ENCODE results near the gene RSRC1.

Gene RSRC1

GRCh38 chr3:158128755-158129154 is 18.9 kb downstream of the RSRC1 start:
- no peaks in the 10 kb centered on the region for H3K27me3 ChIP-seq (ENCODE audit: insufficient read depth, low read length)
- peaks cover 61% of the 10 kb centered on the region for H3K36me3 ChIP-seq (ENCODE audit: insufficient read depth, low read length)
- H2AFZ ChIP-seq (ENCODE audit: low read length, unreplicated experiment) = no peak overlapping the region
- H3K4me3 ChIP-seq (ENCODE audit: low read depth, low read length) = no peak overlapping the region
- peaks cover 10% of the 10 kb centered on the region for H3K4me1 ChIP-seq (ENCODE audit: control insufficient read depth, insufficient read depth, low read length, unreplicated experiment)
- no peak overlapping the region for H3K27ac ChIP-seq (ENCODE audit: low read depth, low read length)
- peaks cover 35% of the 10 kb centered on the region for H3K79me2 ChIP-seq (ENCODE audit: control insufficient read depth, insufficient read depth, low read length, unreplicated experiment)

- Histone ChIP-seq H3K4me1 (ENCODE audit: control insufficient read depth, insufficient read depth, low read length, unreplicated experiment) (peaks cover 4% of the 10 kb centered on the region), H3K79me2 (ENCODE audit: control insufficient read depth, insufficient read depth, low read length, unreplicated experiment) (peaks cover 16% of the 10 kb centered on the region), H2AFZ (ENCODE audit: low read length, unreplicated experiment) (no peak overlapping the region), H3K27me3 (ENCODE audit: insufficient read depth, low read length) (no peaks in the 10 kb centered on the region), H3K27ac (ENCODE audit: low read depth, low read length) (no peak overlapping the region), H3K4me3 (ENCODE audit: low read depth, low read length) (no peak overlapping the region), H3K36me3 (ENCODE audit: insufficient read depth, low read length) (peaks cover 19% of the 10 kb centered on the region)
These were observed 24.5 kb downstream of the RSRC1 start for GRCh38 chr3:158134363-158134762.

GRCh38 chr3:158140396-158140795 is 30.5 kb downstream of the RSRC1 start:
- Histone ChIP-seq H3K36me3 (ENCODE audit: insufficient read depth, low read length) (peaks cover 18% of the 10 kb centered on the region; the same call in 1 of the 2 replicates), H3K27ac (ENCODE audit: low read depth, low read length) (no peak overlapping the region), H2AFZ (ENCODE audit: low read length, unreplicated experiment) (no peak overlapping the region), H3K79me2 (ENCODE audit: control insufficient read depth, insufficient read depth, low read length, unreplicated experiment) (peaks cover 6% of the 10 kb centered on the region), H3K27me3 (ENCODE audit: insufficient read depth, low read length) (no peaks in the 10 kb centered on the region), H3K4me3 (ENCODE audit: low read depth, low read length) (no peak overlapping the region), H3K4me1 (ENCODE audit: control insufficient read depth, insufficient read depth, low read length, unreplicated experiment) (no peaks in the 10 kb centered on the region)

- peaks cover 5% of the 10 kb centered on the region for H3K79me2 ChIP-seq (ENCODE audit: control insufficient read depth, insufficient read depth, low read length, unreplicated experiment)
- H3K36me3 ChIP-seq (ENCODE audit: insufficient read depth, low read length) = 0 out of 2 replicates have a peak, but pooled peaks cover 4% of the 10 kb centered on the region
- H3K27ac ChIP-seq (ENCODE audit: low read depth, low read length) = no peak overlapping the region
- H3K4me3 ChIP-seq (ENCODE audit: low read depth, low read length) = no peak overlapping the region
- H3K4me1 ChIP-seq (ENCODE audit: control insufficient read depth, insufficient read depth, low read length, unreplicated experiment) = peaks cover 19% of the 10 kb centered on the region
- no peaks in the 10 kb centered on the region for H3K27me3 ChIP-seq (ENCODE audit: insufficient read depth, low read length)
- no peak overlapping the region for H2AFZ ChIP-seq (ENCODE audit: low read length, unreplicated experiment)
These were observed 38.3 kb downstream of the RSRC1 start for GRCh38 chr3:158148218-158148617.

- Histone ChIP-seq H2AFZ (ENCODE audit: low read length, unreplicated experiment) (no peak overlapping the region), H3K4me1 (ENCODE audit: control insufficient read depth, insufficient read depth, low read length, unreplicated experiment) (peaks cover 19% of the 10 kb centered on the region), H3K36me3 (ENCODE audit: insufficient read depth, low read length) (peaks cover 13% of the 10 kb centered on the region; the same call in 1 of the 2 replicates), H3K27ac (ENCODE audit: low read depth, low read length) (peak overlapping the region; percentile 74), H3K4me3 (ENCODE audit: low read depth, low read length) (peak overlapping the region; percentile 44; the same call in 1 of the 2 replicates), H3K79me2 (ENCODE audit: control insufficient read depth, insufficient read depth, low read length, unreplicated experiment) (peaks cover 5% of the 10 kb centered on the region), H3K27me3 (ENCODE audit: insufficient read depth, low read length) (no peaks in the 10 kb centered on the region)
These were observed 42.3 kb downstream of the RSRC1 start for GRCh38 chr3:158152186-158152585.

GRCh38 chr3:158158969-158159368 is 49.1 kb downstream of the RSRC1 start:
- H3K79me2 ChIP-seq (ENCODE audit: control insufficient read depth, insufficient read depth, low read length, unreplicated experiment) = peaks cover 12% of the 10 kb centered on the region
- H3K27ac ChIP-seq (ENCODE audit: low read depth, low read length) = no peak overlapping the region
- no peaks in the 10 kb centered on the region for H3K27me3 ChIP-seq (ENCODE audit: insufficient read depth, low read length)
- H2AFZ ChIP-seq (ENCODE audit: low read length, unreplicated experiment) = no peak overlapping the region
- H3K4me1 ChIP-seq (ENCODE audit: control insufficient read depth, insufficient read depth, low read length, unreplicated experiment) = peaks cover 26% of the 10 kb centered on the region
- H3K36me3 ChIP-seq (ENCODE audit: insufficient read depth, low read length) = peaks cover 8% of the 10 kb centered on the region; the same call in 1 of the 2 replicates
- H3K4me3 ChIP-seq (ENCODE audit: low read depth, low read length) = no peak overlapping the region

- Histone ChIP-seq H3K27me3 (ENCODE audit: insufficient read depth, low read length) (no peaks in the 10 kb centered on the region), H3K4me3 (ENCODE audit: low read depth, low read length) (no peak overlapping the region), H3K27ac (ENCODE audit: low read depth, low read length) (no peak overlapping the region; the same call in 1 of the 2 replicates), H2AFZ (ENCODE audit: low read length, unreplicated experiment) (no peak overlapping the region), H3K79me2 (ENCODE audit: control insufficient read depth, insufficient read depth, low read length, unreplicated experiment) (peaks cover 12% of the 10 kb centered on the region), H3K4me1 (ENCODE audit: control insufficient read depth, insufficient read depth, low read length, unreplicated experiment) (peaks cover 26% of the 10 kb centered on the region), H3K36me3 (ENCODE audit: insufficient read depth, low read length) (peaks cover 4% of the 10 kb centered on the region; the same call in 1 of the 2 replicates)
These were observed 49.8 kb downstream of the RSRC1 start for GRCh38 chr3:158159714-158160113.

- Histone ChIP-seq H3K4me1 (ENCODE audit: control insufficient read depth, insufficient read depth, low read length, unreplicated experiment) (peaks cover 33% of the 10 kb centered on the region), H2AFZ (ENCODE audit: low read length, unreplicated experiment) (no peak overlapping the region), H3K4me3 (ENCODE audit: low read depth, low read length) (no peak overlapping the region), H3K27ac (ENCODE audit: low read depth, low read length) (peak overlapping the region; percentile 68), H3K79me2 (ENCODE audit: control insufficient read depth, insufficient read depth, low read length, unreplicated experiment) (peaks cover 15% of the 10 kb centered on the region), H3K27me3 (ENCODE audit: insufficient read depth, low read length) (no peaks in the 10 kb centered on the region), H3K36me3 (ENCODE audit: insufficient read depth, low read length) (no peaks in the 10 kb centered on the region)
These were observed 51.1 kb downstream of the RSRC1 start for GRCh38 chr3:158160958-158161357.

GRCh38 chr3:158165141-158165655 is 55.3 kb downstream of the RSRC1 start:
- no peak overlapping the region for H3K27ac ChIP-seq (ENCODE audit: low read depth, low read length)
- H3K4me3 ChIP-seq (ENCODE audit: low read depth, low read length) = no peak overlapping the region
- H3K79me2 ChIP-seq (ENCODE audit: control insufficient read depth, insufficient read depth, low read length, unreplicated experiment) = peaks cover 23% of the 10 kb centered on the region
- no peaks in the 10 kb centered on the region for H3K27me3 ChIP-seq (ENCODE audit: insufficient read depth, low read length)
- peaks cover 57% of the 10 kb centered on the region for H3K4me1 ChIP-seq (ENCODE audit: control insufficient read depth, insufficient read depth, low read length, unreplicated experiment)
- H2AFZ ChIP-seq (ENCODE audit: low read length, unreplicated experiment) = no peak overlapping the region
- no peaks in the 10 kb centered on the region for H3K36me3 ChIP-seq (ENCODE audit: insufficient read depth, low read length)

- Histone ChIP-seq H3K79me2 (ENCODE audit: control insufficient read depth, insufficient read depth, low read length, unreplicated experiment) (peaks cover 25% of the 10 kb centered on the region), H3K36me3 (ENCODE audit: insufficient read depth, low read length) (no peaks in the 10 kb centered on the region), H3K27me3 (ENCODE audit: insufficient read depth, low read length) (no peaks in the 10 kb centered on the region), H2AFZ (ENCODE audit: low read length, unreplicated experiment) (no peak overlapping the region), H3K27ac (ENCODE audit: low read depth, low read length) (no peak overlapping the region), H3K4me3 (ENCODE audit: low read depth, low read length) (peak overlapping the region; percentile 20; the same call in 1 of the 2 replicates), H3K4me1 (ENCODE audit: control insufficient read depth, insufficient read depth, low read length, unreplicated experiment) (peaks cover 52% of the 10 kb centered on the region)
These were observed 55.8 kb downstream of the RSRC1 start for GRCh38 chr3:158165730-158166129.

GRCh38 chr3:158166223-158166622 is 56.3 kb downstream of the RSRC1 start:
- Histone ChIP-seq H3K27ac (ENCODE audit: low read depth, low read length) (no peak overlapping the region), H3K27me3 (ENCODE audit: insufficient read depth, low read length) (no peaks in the 10 kb centered on the region), H3K79me2 (ENCODE audit: control insufficient read depth, insufficient read depth, low read length, unreplicated experiment) (peaks cover 25% of the 10 kb centered on the region), H3K4me1 (ENCODE audit: control insufficient read depth, insufficient read depth, low read length, unreplicated experiment) (peaks cover 47% of the 10 kb centered on the region), H2AFZ (ENCODE audit: low read length, unreplicated experiment) (no peak overlapping the region), H3K36me3 (ENCODE audit: insufficient read depth, low read length) (no peaks in the 10 kb centered on the region), H3K4me3 (ENCODE audit: low read depth, low read length) (no peak overlapping the region)
